Measurements from ENCODE around the gene FSTL1.
"Not testable (repeated sequence)": the region's sequence is repeated elsewhere in the genome, so short reads cannot be mapped to it uniquely, and the experiment has no call there.

The FSTL1 gene

GRCh38 chr3:120381503-120381902 is 69.3 kb downstream of the FSTL1 start:
- Histone ChIP-seq H3K27me3 (peaks cover 4% of the 10 kb centered on the region; the same call in 1 of the 2 replicates), H3K4me1 (no peaks in the 10 kb centered on the region), H3K9me3 (no peaks in the 10 kb centered on the region; the same call in 1 of the 2 replicates), H3K36me3 (no peaks in the 10 kb centered on the region), H3K4me3 (ENCODE audit: low read depth, low read length) (no peak overlapping the region)
- no peak for DNase-seq
- TF ChIP-seq CTCF (IDR thresholded peaks at IDR 0.05; ENCODE audit: low read depth, low read length), result no peak

GRCh38 chr3:120377948-120378347 is 72.8 kb downstream of the FSTL1 start:
- H3K9me3 ChIP-seq; H3K27me3 ChIP-seq; H3K4me3 ChIP-seq (ENCODE audit: low read depth, low read length); H3K4me1 ChIP-seq; H3K36me3 ChIP-seq; DNase-seq: not testable (repeated sequence)

DNA sequence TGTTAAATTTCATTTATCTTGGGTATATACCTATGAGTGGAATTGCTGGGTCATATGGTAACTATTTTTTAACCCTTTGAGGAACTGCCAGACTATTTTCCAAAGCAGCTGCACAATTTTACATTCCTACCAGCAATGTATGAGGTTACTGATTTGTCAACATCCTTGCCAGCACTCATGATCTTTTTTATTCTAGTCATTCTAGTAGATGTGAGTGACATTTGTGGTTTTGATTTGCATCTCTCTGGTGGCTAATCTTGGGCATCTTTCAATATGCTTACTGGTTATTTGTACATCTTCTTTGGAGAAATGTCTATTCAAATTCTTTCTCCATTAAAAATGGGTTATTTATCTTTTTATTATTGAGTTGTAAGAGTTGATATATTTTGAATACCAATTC is 80.3 kb downstream of the FSTL1 start:
- H3K9me3 ChIP-seq, result no peaks in the 10 kb centered on the region
- H3K27me3 ChIP-seq, result peaks cover 21% of the 10 kb centered on the region
- no peaks in the 10 kb centered on the region for H3K36me3 ChIP-seq
- H3K4me3 ChIP-seq (ENCODE audit: low read depth, low read length), result no peak overlapping the region
- DNase-seq, result no peak
- no peak for TF ChIP-seq CTCF (IDR thresholded peaks at IDR 0.05; ENCODE audit: low read depth, low read length)
- no peaks in the 10 kb centered on the region for H3K4me1 ChIP-seq

DNA sequence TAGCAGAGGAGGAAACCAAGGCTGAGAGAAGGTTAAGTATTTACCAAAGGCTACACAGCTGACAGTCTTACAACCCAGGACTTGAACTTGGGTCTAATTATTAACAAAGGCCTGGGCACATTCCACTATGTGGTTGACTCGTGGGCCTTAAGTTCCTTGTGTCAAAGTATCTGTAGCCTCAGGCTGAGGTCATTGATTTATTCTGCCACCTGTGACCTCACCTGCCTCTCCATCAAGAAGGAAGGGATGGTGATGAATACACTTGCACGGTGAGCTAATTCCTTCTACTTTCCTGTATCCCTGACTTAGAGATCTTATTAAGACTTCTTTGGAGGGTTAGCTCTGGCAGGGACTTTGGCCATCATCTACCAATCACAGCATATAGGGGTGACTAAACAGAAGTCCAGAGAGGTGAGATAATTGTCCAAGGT is 81.7 kb downstream of the FSTL1 start:
- TF ChIP-seq CTCF (IDR thresholded peaks at IDR 0.05; ENCODE audit: low read depth, low read length), result no peak
- no peak overlapping the region for H3K4me3 ChIP-seq (ENCODE audit: low read depth, low read length)
- no peaks in the 10 kb centered on the region for H3K9me3 ChIP-seq
- H3K36me3 ChIP-seq, result no peaks in the 10 kb centered on the region
- peaks cover 21% of the 10 kb centered on the region for H3K27me3 ChIP-seq
- H3K4me1 ChIP-seq, result no peaks in the 10 kb centered on the region
- DNase-seq, result no peak

DNA sequence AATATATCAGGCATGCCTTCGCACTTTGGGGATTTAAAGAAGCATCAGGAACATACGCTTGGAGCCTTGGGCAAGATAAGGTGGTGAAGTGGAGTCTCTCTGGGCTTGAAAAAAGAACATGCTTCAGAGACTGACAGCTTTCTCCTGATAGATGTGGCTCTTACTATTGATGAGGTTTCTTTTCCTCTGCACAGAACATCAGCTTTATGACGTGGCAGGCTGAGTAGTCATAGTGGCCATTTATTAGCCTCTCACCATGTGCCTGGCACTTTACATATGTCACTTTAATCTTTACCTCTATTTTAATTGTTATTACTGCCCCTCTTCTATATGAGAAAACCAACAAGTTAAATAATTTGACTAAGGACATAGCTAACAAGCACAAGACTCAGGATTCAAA is 82.6 kb downstream of the FSTL1 start:
- no peak overlapping the region for H3K4me3 ChIP-seq (ENCODE audit: low read depth, low read length)
- DNase-seq, result no peak
- H3K9me3 ChIP-seq, result no peaks in the 10 kb centered on the region
- H3K4me1 ChIP-seq, result no peaks in the 10 kb centered on the region
- no peaks in the 10 kb centered on the region for H3K36me3 ChIP-seq
- TF ChIP-seq CTCF (IDR thresholded peaks at IDR 0.05; ENCODE audit: low read depth, low read length), result no peak
- peaks cover 21% of the 10 kb centered on the region for H3K27me3 ChIP-seq

DNA sequence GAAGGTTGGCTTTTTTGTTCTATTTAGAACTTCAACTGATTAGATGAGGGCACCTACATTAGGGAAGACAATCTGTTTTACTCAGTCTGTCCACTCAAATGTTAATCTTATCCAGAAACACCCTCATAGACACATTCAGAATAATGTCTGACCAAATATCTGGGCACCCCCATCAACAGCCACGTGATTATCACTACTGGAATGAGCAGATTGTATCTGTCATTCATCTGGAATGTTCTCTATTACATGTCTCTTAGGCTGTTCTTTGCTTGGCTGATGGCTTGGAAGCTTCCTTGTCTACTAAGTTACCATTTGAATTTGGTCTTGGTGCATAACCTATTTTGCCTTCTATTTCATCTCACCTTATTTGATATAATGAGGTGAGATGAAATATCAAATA is 86.0 kb downstream of the FSTL1 start:
- Histone ChIP-seq H3K36me3 (no peaks in the 10 kb centered on the region), H3K4me3 (ENCODE audit: low read depth, low read length) (no peak overlapping the region), H3K27me3 (peaks cover 8% of the 10 kb centered on the region), H3K4me1 (no peaks in the 10 kb centered on the region), H3K9me3 (no peaks in the 10 kb centered on the region)
- DNase-seq, result no peak
- TF ChIP-seq CTCF (IDR thresholded peaks at IDR 0.05; ENCODE audit: low read depth, low read length), result no peak

DNA sequence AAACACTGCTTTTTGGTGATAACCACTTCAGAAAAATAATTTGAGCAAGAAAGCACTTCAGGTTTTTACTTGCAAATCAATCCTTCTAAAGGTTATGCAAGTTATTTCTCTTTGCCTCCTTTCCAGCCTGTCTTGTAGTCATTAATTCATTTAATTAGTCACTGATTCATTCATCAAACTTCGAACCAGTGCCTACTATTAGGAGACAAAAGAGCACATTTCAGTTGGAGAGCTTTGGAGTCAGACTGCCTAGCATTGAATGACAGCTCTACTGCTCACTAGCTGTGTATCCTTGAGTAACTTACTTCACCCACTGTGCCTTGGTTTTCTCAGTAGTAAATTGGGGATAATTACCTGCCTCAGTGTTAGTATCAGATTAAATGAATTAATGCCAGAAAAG is 86.7 kb downstream of the FSTL1 start:
- DNase-seq, result no peak
- peaks cover 8% of the 10 kb centered on the region for H3K27me3 ChIP-seq
- no peak overlapping the region for H3K4me3 ChIP-seq (ENCODE audit: low read depth, low read length)
- no peaks in the 10 kb centered on the region for H3K36me3 ChIP-seq
- H3K9me3 ChIP-seq, result no peaks in the 10 kb centered on the region
- no peak for TF ChIP-seq CTCF (IDR thresholded peaks at IDR 0.05; ENCODE audit: low read depth, low read length)
- H3K4me1 ChIP-seq, result no peaks in the 10 kb centered on the region

Measured in BE2C (cell line).